ENCODE data around the gene FBXO33. TPM values are rescaled to one million over a fixed set of nuclear protein-coding genes. Genes with fewer than 3 reads are reported as not detected.

FBXO33 gene
- total RNA-seq, 1 experiment from 2014 or later, result 9.7 TPM

GRCh38 chr14:39382463-39382862 is 49.8 kb downstream of the FBXO33 start:
- Histone ChIP-seq H4K20me1 (ENCODE audit: insufficient read depth) (no peaks in the 10 kb centered on the region), H3K4me3 (replicated peaks in 1 of 2; ENCODE audit: low read depth in 1 of 2, low read length in 2 of 2) (no peak overlapping the region), H3K27me3 (ENCODE audit: insufficient read depth, low read length) (no peaks in the 10 kb centered on the region), H3K79me2 (ENCODE audit: insufficient read depth, low read length) (no peaks in the 10 kb centered on the region), H3K9me3 (ENCODE audit: control insufficient read depth in 1 of 2, insufficient read depth in 1 of 2, low read depth in 1 of 2, low read length in 2 of 2) (no peaks in the 10 kb centered on the region), H3K9me2 (ENCODE audit: insufficient read depth) (no peaks in the 10 kb centered on the region), H3K9ac (ENCODE audit: low read length) (no peak overlapping the region), H3K4me1 (ENCODE audit: control insufficient read depth in 1 of 2, insufficient read depth in 2 of 2, low read length in 2 of 2) (no peaks in the 10 kb centered on the region), H2AFZ (ENCODE audit: low read depth, low read length, poor library complexity, severe bottlenecking) (no peak overlapping the region), H3K27ac (ENCODE audit: low read depth, low read length) (no peak overlapping the region), H3K4me2 (ENCODE audit: low read length) (no peak overlapping the region), H3K36me3 (ENCODE audit: control insufficient read depth in 1 of 2, insufficient read depth in 2 of 2, low read length in 2 of 2) (no peaks in the 10 kb centered on the region)
- no TSS peak for BruUV-seq (replicated peaks)
- TF ChIP-seq POLR2A (IDR thresholded peaks at IDR 0.05; ENCODE audit: borderline replicate concordance, extremely low read depth, insufficient read depth, insufficient read length) (no peak), SIN3A (IDR thresholded peaks at IDR 0.05; ENCODE audit: low read depth) (no peak), EGR1 (IDR thresholded peaks at IDR 0.05; ENCODE audit: low read depth) (no peak), SP1 (IDR thresholded peaks at IDR 0.05; ENCODE audit: low read depth) (no peak), YY1 (IDR thresholded peaks at IDR 0.05; ENCODE audit: extremely low read depth, insufficient replicate concordance, low read depth, low read length) (no peak), RAD21 (IDR thresholded peaks at IDR 0.05; ENCODE audit: low read depth) (no peak), ZBTB33 (IDR thresholded peaks at IDR 0.05; ENCODE audit: extremely low read depth, insufficient replicate concordance, low read length) (no peak), POLR2AphosphoS5 (IDR thresholded peaks at IDR 0.05; ENCODE audit: low read depth, low read length) (no peak)
- CTCF ChIA-PET, result no interaction called here
- DNase-seq (ENCODE audit: low read depth, low spot score) (no peak), ATAC-seq (no peak)
- POLR2A ChIA-PET, result no interaction called here
- RAD21 ChIA-PET (ENCODE audit: low non-redundant PET in 1 of 2, low total read pairs in 2 of 2, uncharacterized antibody in 2 of 2, unreplicated experiment in 2 of 2), result no interaction called here
- intact Hi-C loops (cut with micrococcal nuclease), result no loop called here

DNA sequence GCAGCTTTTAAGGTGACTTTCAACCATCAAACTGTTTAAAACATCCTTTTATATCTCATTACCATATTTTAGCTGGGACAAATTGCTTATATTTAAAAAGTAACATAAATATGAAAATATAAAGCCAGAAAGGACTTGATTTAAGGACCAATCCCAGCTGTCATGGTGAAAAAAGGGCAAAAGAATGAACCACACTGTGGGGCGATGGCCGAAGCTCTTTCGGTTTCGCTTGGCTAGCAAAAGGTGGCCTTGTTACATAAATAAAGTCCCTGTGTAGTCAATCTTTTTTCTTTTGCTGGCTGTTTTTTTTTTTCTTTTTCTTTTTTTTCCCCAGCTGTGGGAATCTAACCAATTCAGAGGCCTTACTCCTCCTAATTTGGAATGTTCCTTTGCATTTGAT is 50.9 kb downstream of the FBXO33 start:
- no peaks in the 10 kb centered on the region for H4K20me1 ChIP-seq (ENCODE audit: insufficient read depth)
- intact Hi-C loops (cut with micrococcal nuclease), result no loop called here
- no peaks in the 10 kb centered on the region for H3K36me3 ChIP-seq (ENCODE audit: control insufficient read depth in 1 of 2, insufficient read depth in 2 of 2, low read length in 2 of 2)
- ATAC-seq (no peak), DNase-seq (ENCODE audit: low read depth, low spot score) (no peak)
- no peaks in the 10 kb centered on the region for H3K27me3 ChIP-seq (ENCODE audit: insufficient read depth, low read length)
- no peak overlapping the region for H3K4me2 ChIP-seq (ENCODE audit: low read length)
- no peak overlapping the region for H3K9ac ChIP-seq (ENCODE audit: low read length)
- POLR2A ChIA-PET, result no interaction called here
- BruUV-seq (replicated peaks), result no TSS peak
- H3K9me3 ChIP-seq (ENCODE audit: control insufficient read depth in 1 of 2, insufficient read depth in 1 of 2, low read depth in 1 of 2, low read length in 2 of 2), result no peaks in the 10 kb centered on the region
- H3K27ac ChIP-seq (ENCODE audit: low read depth, low read length), result no peak overlapping the region
- no peak overlapping the region for H3K4me3 ChIP-seq (replicated peaks in 1 of 2; ENCODE audit: low read depth in 1 of 2, low read length in 2 of 2)
- H3K4me1 ChIP-seq (ENCODE audit: control insufficient read depth in 1 of 2, insufficient read depth in 2 of 2, low read length in 2 of 2), result peaks cover 5 to 9% of the 10 kb centered on the region in 2 experiments
- CTCF ChIA-PET, result no interaction called here
- RAD21 ChIA-PET (ENCODE audit: low non-redundant PET in 1 of 2, low total read pairs in 2 of 2, uncharacterized antibody in 2 of 2, unreplicated experiment in 2 of 2), result no interaction called here
- H3K79me2 ChIP-seq (ENCODE audit: insufficient read depth, low read length), result no peaks in the 10 kb centered on the region
- H3K9me2 ChIP-seq (ENCODE audit: insufficient read depth), result no peaks in the 10 kb centered on the region
- no peak overlapping the region for H2AFZ ChIP-seq (ENCODE audit: low read depth, low read length, poor library complexity, severe bottlenecking)
- TF ChIP-seq, protein P1, sequence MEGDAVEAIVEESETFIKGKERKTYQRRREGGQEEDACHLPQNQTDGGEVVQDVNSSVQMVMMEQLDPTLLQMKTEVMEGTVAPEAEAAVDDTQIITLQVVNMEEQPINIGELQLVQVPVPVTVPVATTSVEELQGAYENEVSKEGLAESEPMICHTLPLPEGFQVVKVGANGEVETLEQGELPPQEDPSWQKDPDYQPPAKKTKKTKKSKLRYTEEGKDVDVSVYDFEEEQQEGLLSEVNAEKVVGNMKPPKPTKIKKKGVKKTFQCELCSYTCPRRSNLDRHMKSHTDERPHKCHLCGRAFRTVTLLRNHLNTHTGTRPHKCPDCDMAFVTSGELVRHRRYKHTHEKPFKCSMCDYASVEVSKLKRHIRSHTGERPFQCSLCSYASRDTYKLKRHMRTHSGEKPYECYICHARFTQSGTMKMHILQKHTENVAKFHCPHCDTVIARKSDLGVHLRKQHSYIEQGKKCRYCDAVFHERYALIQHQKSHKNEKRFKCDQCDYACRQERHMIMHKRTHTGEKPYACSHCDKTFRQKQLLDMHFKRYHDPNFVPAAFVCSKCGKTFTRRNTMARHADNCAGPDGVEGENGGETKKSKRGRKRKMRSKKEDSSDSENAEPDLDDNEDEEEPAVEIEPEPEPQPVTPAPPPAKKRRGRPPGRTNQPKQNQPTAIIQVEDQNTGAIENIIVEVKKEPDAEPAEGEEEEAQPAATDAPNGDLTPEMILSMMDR (IDR thresholded peaks at IDR 0.05 in 2 of 3, conservative IDR thresholded peaks at IDR 0.05 in 1 of 3; ENCODE audit: borderline replicate concordance in 1 of 3, insufficient read depth in 1 of 3, low read depth in 2 of 3, low read length in 2 of 3), result no peak
- TF ChIP-seq EGR1 (IDR thresholded peaks at IDR 0.05; ENCODE audit: low read depth) (no peak), JUND (IDR thresholded peaks at IDR 0.05) (no peak), SIN3A (IDR thresholded peaks at IDR 0.05; ENCODE audit: low read depth) (no peak), ZBTB33 (IDR thresholded peaks at IDR 0.05; ENCODE audit: extremely low read depth, insufficient replicate concordance, low read length) (no peak), MAX (IDR thresholded peaks at IDR 0.05) (no peak), SP1 (IDR thresholded peaks at IDR 0.05; ENCODE audit: low read depth) (no peak)

All from HCT116 (cell line).